HepG2 (cell line): ENCODE measurements around the gene MACROD2. TPM values are rescaled to one million over a fixed set of nuclear protein-coding genes. Genes with fewer than 3 reads are reported as not detected.

Source experiments
- ATAC-seq: fragments of 200-7000 bp; cut with Tn5 transposase; 3 replicates; pipeline ENCODE4 v1.9.1; 2020; ENCODE audit warnings: mild to moderate bottlenecking, moderate library complexity
- BruUV-seq: library from RNA; stranded (reverse); fragments of 400-500 nt; replicated peaks from 2 replicates; lab custom pipeline; 2021; lab: Mats Ljungman, UMichigan
- CTCF ChIA-PET: fragments of 300-600 bp; formaldehyde crosslinking; extraction: SDS; loops from one replicate; lab custom pipeline; 2021; ENCODE audit warnings: low total read pairs, inconsistent platforms, low intra/inter-chr PET ratio; lab: Yijun Ruan, JAX
- POLR2A ChIA-PET: fragments of 350-600 bp; sonication (Branson Sonifier 250); formaldehyde crosslinking; loops from one replicate; lab custom pipeline; 2020; ENCODE audit warnings: antibody characterized with exemption, inconsistent platforms; lab: Yijun Ruan, JAX
- DNase-seq: peaks from one replicate; pipeline ENCODE4 v3.0.0-alpha.2; 2015; ENCODE audit warnings: low spot score
- FAIRE-seq: peaks from 3 replicates; lab custom pipeline; 2011; peaks lifted over from hg19 to GRCh38; lab: Jason Lieb, UNC
- H2AFZ ChIP-seq: one replicate; pipeline ENCODE4 v1.6.1; 2011; ENCODE audit warnings: low read length, inconsistent platforms
- H3K27ac ChIP-seq: fragments of 300-600 bp; 3 replicates; pipeline ENCODE4 v1.8.0; 2011; ENCODE audit warnings: mixed run types, mild to moderate bottlenecking, mixed read lengths, low read length, inconsistent platforms; ENCODE audit not compliant: insufficient read depth; ENCODE audit errors: extremely low read length
- H3K27me3 ChIP-seq, 2 experiments: fragments of 200-600 bp in 1 of 2; 2 replicates in 1 of 2; 3 replicates in 1 of 2; pipeline versions ENCODE4 v1.6.0 to v1.8.0; 2011; ENCODE audit warnings: low read length in 2 of 2, mild to moderate bottlenecking in 2 of 2, moderate library complexity in 2 of 2, inconsistent platforms in 1 of 2; ENCODE audit not compliant: insufficient read depth in 2 of 2, control insufficient read depth in 1 of 2
- H3K36me3 ChIP-seq, 2 experiments: fragments of 200-600 bp in 1 of 2; replicated peaks in 1 of 2; 2 replicates in 1 of 2; 3 replicates in 1 of 2; pipeline versions ENCODE4 v1.5.1 to v1.8.0; 2011; ENCODE audit warnings: low read length in 2 of 2, inconsistent platforms in 1 of 2; ENCODE audit not compliant: insufficient read depth in 2 of 2, control insufficient read depth in 1 of 2
- H3K4me1 ChIP-seq: 2 replicates; pipeline ENCODE4 v1.5.1; 2012; ENCODE audit warnings: low read length, inconsistent platforms; ENCODE audit not compliant: insufficient read depth
- H3K4me2 ChIP-seq: 2 replicates; pipeline ENCODE4 v1.6.0; 2011; ENCODE audit warnings: low read depth, low read length, inconsistent platforms
- H3K4me3 ChIP-seq, 3 experiments: fragments of 200-600 bp in 1 of 3; sonication (generic), shearing (Covaris generic) in 1 of 3; replicated peaks in 1 of 3; 2 replicates each; pipeline ENCODE4 v1.5.1; 2011 to 2016; ENCODE audit warnings: low read length in 3 of 3, inconsistent platforms in 2 of 3, low read depth in 2 of 3, mild to moderate bottlenecking in 2 of 3, control low read depth in 1 of 3, mixed read lengths in 1 of 3; ENCODE audit not compliant: insufficient read depth in 1 of 3
- H3K79me2 ChIP-seq: one replicate; pipeline ENCODE4 v1.6.1; 2011; ENCODE audit warnings: low read length, inconsistent platforms; ENCODE audit not compliant: insufficient read depth
- H3K9ac ChIP-seq: 2 replicates; pipeline ENCODE4 v1.6.0; 2011; ENCODE audit warnings: mild to moderate bottlenecking, low read depth, low read length, inconsistent platforms; ENCODE audit not compliant: insufficient read depth
- H3K9me3 ChIP-seq: 2 replicates; pipeline ENCODE4 v1.5.1; 2012; ENCODE audit warnings: mild to moderate bottlenecking, low read length
- H4K20me1 ChIP-seq: 2 replicates; pipeline ENCODE4 v1.6.0; 2011; ENCODE audit warnings: inconsistent platforms, mild to moderate bottlenecking, low read length, moderate library complexity; ENCODE audit not compliant: insufficient read depth
- ELF3 ChIP-seq: IDR thresholded peaks from 2 replicates; pipeline ENCODE4 v1.6.1; 2016; ENCODE audit warnings: missing genetic modification reagents, missing compliant biosample characterization
- HNF4A ChIP-seq: sonication (generic); formaldehyde crosslinking; IDR thresholded peaks from 2 replicates; pipeline ENCODE4 v1.4.0; 2020; ENCODE audit warnings: missing genetic modification reagents
- IRF2 ChIP-seq: IDR thresholded peaks from 2 replicates; pipeline ENCODE4 v1.6.1; 2018; ENCODE audit warnings: missing genetic modification reagents, missing compliant biosample characterization
- KDM1A ChIP-seq: IDR thresholded peaks from 2 replicates; pipeline ENCODE4 v1.6.1; 2016; ENCODE audit warnings: missing compliant biosample characterization
- MAFG ChIP-seq: sonication (generic); formaldehyde crosslinking; IDR thresholded peaks from 2 replicates; pipeline ENCODE4 v1.5.1; 2020; ENCODE audit warnings: mild to moderate bottlenecking, missing genetic modification reagents
- ZFP41 ChIP-seq: sonication (generic); formaldehyde crosslinking; IDR thresholded peaks from 2 replicates; pipeline ENCODE4 v1.4.0; 2020; ENCODE audit warnings: mild to moderate bottlenecking, missing genetic modification reagents, borderline replicate concordance
- ZNF12 ChIP-seq: sonication (generic); formaldehyde crosslinking; IDR thresholded peaks from 2 replicates; pipeline ENCODE4 v1.5.0; 2020; ENCODE audit warnings: missing genetic modification reagents
- ZNF121 ChIP-seq: sonication (generic); formaldehyde crosslinking; IDR thresholded peaks from 2 replicates; pipeline ENCODE4 v1.5.0; 2020; ENCODE audit warnings: mild to moderate bottlenecking, missing genetic modification reagents
- ZNF546 ChIP-seq: sonication (generic); formaldehyde crosslinking; conservative IDR thresholded peaks from 2 replicates; pipeline ENCODE4 v1.8.1; 2023; ENCODE audit warnings: mild to moderate bottlenecking, missing genetic modification reagents
- WGBS: methylation state at CpG from one replicate; pipeline ENCODE4 v1.1.6; 2017; ENCODE audit warnings: low lambda C conversion rate; 5-methylcytosine and 5-hydroxymethylcytosine counted together
- in situ Hi-C: cut with HindIII; loops from 2 replicates; pipeline ENCODE4 v1.10.0; 2017; ENCODE audit warnings: low pct_unique_long_range_greater_than_20kb; ENCODE audit not compliant: extremely low pct_ligation_motif_present
- intact Hi-C: fragments of 100-400 bp; cut with micrococcal nuclease; formaldehyde crosslinking; loops from one replicate; pipeline ENCODE4 v1.10.0; 2022; ENCODE audit not compliant: unreplicated experiment
- polyA plus RNA-seq, 8 experiments: library from polyadenylated mRNA; depleted of rRNA in 3 of 8; stranded (reverse) in 7 of 8; unstranded in 1 of 8; fragments of >200 nt; fragmentation: Illumina TruSeq in 4 of 8; extraction: Trizol in 4 of 8; gene quantifications; 2 replicates each; pipeline versions ENCODE4 v1.2.1 to v1.2.3, GENCODE V29; 2011 to 2016; ENCODE audit warnings: low read depth in 4 of 8, missing spikeins in 1 of 8, mixed read lengths in 1 of 8; ENCODE audit not compliant: insufficient read depth in 1 of 8
- total RNA-seq, 5 experiments: library from RNA; depleted of rRNA; stranded (reverse); fragments of >200 nt; fragmentation: Illumina TruSeq; extraction: Trizol; gene quantifications; 2 replicates each; pipeline ENCODE4 v1.2.3, GENCODE V29; 2016; ENCODE audit warnings: low read depth in 1 of 5
- TF ChIP-seq, protein P1 (sequence below): sonication (generic); formaldehyde crosslinking; IDR thresholded peaks from 2 replicates; pipeline ENCODE4 v1.4.0; 2020; ENCODE audit warnings: mild to moderate bottlenecking, missing genetic modification reagents
- TF ChIP-seq, protein P2 (sequence below): IDR thresholded peaks from 2 replicates; pipeline ENCODE4 v1.6.1; 2018; ENCODE audit warnings: missing genetic modification reagents, mild to moderate bottlenecking, missing compliant biosample characterization
- TF ChIP-seq, protein P3 (sequence below): IDR thresholded peaks from 2 replicates; pipeline ENCODE4 v1.6.1; 2016; ENCODE audit warnings: missing compliant biosample characterization, missing genetic modification reagents, borderline replicate concordance
- TF ChIP-seq, protein P4 (sequence below): sonication (generic); formaldehyde crosslinking; IDR thresholded peaks from 2 replicates; pipeline ENCODE4 v1.5.0; 2020; ENCODE audit warnings: missing genetic modification reagents

Gene MACROD2
- total and polyA plus RNA-seq, 2 of the 13 experiments (the other 11 are each of a cell fraction or from before 2014, with no cell fraction given) = 0.13 to 0.51 TPM

DNA sequence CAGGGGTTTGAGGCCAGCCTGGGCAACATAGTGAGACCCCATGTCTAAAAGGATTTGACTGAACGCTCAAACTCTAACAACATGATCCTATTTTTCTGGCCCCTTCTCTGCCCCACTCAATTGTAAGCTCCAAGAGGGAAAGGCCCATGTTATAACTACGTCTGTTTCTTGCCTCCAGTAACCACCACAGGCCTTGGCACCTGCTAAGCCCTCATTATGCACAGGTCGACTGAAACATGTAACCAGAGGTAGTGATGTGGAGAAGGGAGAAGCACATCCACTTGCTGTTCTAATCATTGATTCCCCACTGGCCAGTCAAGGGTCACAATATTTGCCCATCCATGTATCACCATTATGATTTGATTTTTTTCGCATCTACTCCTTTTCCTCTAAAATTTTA, 2102.5 kb downstream of the MACROD2 start:
- no peaks in the 10 kb centered on the region for H3K27me3 ChIP-seq
- ChIA-PET POLR2A (no interaction called here), CTCF (no interaction called here)
- no peak overlapping the region for H2AFZ ChIP-seq
- H3K27ac ChIP-seq = no peak overlapping the region
- DNase-seq = no peak
- peaks cover 12% of the 10 kb centered on the region; the same call in 1 of the 2 replicates for H3K9me3 ChIP-seq
- no peaks in the 10 kb centered on the region for H4K20me1 ChIP-seq
- in situ Hi-C loops = no loop called here
- no peak overlapping the region for H3K4me2 ChIP-seq
- ATAC-seq = no peak
- no peak for FAIRE-seq
- H3K4me1 ChIP-seq = peaks cover 31% of the 10 kb centered on the region
- H3K79me2 ChIP-seq = no peaks in the 10 kb centered on the region
- BruUV-seq = no TSS peak
- TF ChIP-seq ZNF546 (CRISPR knock-in tag) (no peak), ZNF121 (CRISPR knock-in tag) (peak; percentile 46; the same call in 1 of the 2 replicates)
- no peak overlapping the region for H3K9ac ChIP-seq
- no peaks in the 10 kb centered on the region for H3K36me3 ChIP-seq
- 52% methylated on average over 4 of the region's 4 CpGs for WGBS
- H3K4me3 ChIP-seq = no peak overlapping the region
- intact Hi-C loops = loop anchor here (2.0 kb wide), 1 partner anchor 23 kb away; no protein-coding TSS in a partner anchor

DNA sequence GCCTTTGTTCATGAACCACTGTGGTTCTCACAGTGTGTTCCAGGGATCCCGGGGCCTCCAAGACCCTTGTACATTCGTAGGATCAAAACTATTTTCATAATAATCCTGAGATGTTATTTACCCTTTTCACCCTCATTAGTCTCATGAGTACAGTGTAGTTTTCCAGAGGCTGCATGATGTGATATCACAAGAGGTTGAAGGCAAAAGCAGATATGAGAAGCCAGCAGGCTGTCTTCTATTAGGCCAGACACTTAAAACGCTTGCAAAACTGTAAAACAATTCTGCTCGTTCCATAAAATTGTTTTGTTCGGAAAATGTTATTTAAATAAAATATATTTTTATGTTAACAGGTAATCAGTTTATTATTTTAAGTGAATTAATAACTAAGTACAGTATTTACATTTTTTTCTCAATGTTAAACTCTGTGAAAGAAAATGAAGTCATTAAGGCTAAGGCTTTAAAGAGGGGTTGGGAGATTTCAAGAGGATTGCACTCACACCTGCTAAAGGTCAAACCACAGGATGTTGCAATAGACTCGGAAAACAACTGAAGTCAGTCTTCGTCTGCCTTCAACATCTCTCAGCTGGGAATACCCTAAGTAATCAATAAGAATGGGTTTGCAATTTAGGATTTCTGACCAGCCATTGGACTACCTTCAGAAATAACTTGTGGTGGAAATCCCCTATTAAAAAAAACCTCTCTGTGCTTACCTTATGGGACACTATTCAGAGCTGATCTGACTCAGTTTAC, 2103.7 kb downstream of the MACROD2 start:
- POLR2A ChIA-PET = no interaction called here
- Histone ChIP-seq H3K79me2 (no peaks in the 10 kb centered on the region), H3K9ac (no peak overlapping the region), H3K4me2 (peak overlapping the region; percentile 5; the same call in 1 of the 2 replicates), H3K27me3 (no peaks in the 10 kb centered on the region), H4K20me1 (no peaks in the 10 kb centered on the region), H3K36me3 (no peaks in the 10 kb centered on the region), H3K4me1 (peaks cover 31% of the 10 kb centered on the region), H2AFZ (no peak overlapping the region), H3K9me3 (peaks cover 12% of the 10 kb centered on the region; the same call in 1 of the 2 replicates), H3K4me3 (no peak overlapping the region), H3K27ac (no peak overlapping the region)
- intact Hi-C loops (loop anchor here (2.0 kb wide), 1 partner anchor 22 kb away; no protein-coding TSS in a partner anchor), in situ Hi-C loops (no loop called here)
- BruUV-seq = no TSS peak
- CTCF ChIA-PET = no interaction called here
- WGBS = 13% methylated on average over 7 of the region's 7 CpGs
- FAIRE-seq (peak; percentile 63), ATAC-seq (peak; percentile 46; the same call in 2 of the 3 replicates), DNase-seq (peak; percentile 78)
- TF ChIP-seq KDM1A (CRISPR knock-in tag) (0 out of 2 replicates have a peak, but pooled peaks have one; percentile 65), HNF4A (CRISPR knock-in tag) (peak; percentile 68), ZNF12 (CRISPR knock-in tag) (0 out of 2 replicates have a peak, but pooled peaks have one; percentile 16), ZFP41 (CRISPR knock-in tag) (no peak), ELF3 (CRISPR knock-in tag) (peak; percentile 52; the same call in 1 of the 2 replicates), IRF2 (CRISPR knock-in tag) (0 out of 2 replicates have a peak, but pooled peaks have one; percentile 54), MAFG (CRISPR knock-in tag) (no peak)
- TF ChIP-seq, protein P1, sequence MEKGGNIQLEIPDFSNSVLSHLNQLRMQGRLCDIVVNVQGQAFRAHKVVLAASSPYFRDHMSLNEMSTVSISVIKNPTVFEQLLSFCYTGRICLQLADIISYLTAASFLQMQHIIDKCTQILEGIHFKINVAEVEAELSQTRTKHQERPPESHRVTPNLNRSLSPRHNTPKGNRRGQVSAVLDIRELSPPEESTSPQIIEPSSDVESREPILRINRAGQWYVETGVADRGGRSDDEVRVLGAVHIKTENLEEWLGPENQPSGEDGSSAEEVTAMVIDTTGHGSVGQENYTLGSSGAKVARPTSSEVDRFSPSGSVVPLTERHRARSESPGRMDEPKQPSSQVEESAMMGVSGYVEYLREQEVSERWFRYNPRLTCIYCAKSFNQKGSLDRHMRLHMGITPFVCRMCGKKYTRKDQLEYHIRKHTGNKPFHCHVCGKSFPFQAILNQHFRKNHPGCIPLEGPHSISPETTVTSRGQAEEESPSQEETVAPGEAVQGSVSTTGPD (CRISPR knock-in tag) = no peak
- TF ChIP-seq, protein P2, sequence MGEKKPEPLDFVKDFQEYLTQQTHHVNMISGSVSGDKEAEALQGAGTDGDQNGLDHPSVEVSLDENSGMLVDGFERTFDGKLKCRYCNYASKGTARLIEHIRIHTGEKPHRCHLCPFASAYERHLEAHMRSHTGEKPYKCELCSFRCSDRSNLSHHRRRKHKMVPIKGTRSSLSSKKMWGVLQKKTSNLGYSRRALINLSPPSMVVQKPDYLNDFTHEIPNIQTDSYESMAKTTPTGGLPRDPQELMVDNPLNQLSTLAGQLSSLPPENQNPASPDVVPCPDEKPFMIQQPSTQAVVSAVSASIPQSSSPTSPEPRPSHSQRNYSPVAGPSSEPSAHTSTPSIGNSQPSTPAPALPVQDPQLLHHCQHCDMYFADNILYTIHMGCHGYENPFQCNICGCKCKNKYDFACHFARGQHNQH = 0 out of 2 replicates have a peak, but pooled peaks have one; percentile 29
- TF ChIP-seq, protein P3, sequence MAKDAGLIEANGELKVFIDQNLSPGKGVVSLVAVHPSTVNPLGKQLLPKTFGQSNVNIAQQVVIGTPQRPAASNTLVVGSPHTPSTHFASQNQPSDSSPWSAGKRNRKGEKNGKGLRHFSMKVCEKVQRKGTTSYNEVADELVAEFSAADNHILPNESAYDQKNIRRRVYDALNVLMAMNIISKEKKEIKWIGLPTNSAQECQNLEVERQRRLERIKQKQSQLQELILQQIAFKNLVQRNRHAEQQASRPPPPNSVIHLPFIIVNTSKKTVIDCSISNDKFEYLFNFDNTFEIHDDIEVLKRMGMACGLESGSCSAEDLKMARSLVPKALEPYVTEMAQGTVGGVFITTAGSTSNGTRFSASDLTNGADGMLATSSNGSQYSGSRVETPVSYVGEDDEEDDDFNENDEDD (CRISPR knock-in tag) = no peak
- TF ChIP-seq, protein P4, sequence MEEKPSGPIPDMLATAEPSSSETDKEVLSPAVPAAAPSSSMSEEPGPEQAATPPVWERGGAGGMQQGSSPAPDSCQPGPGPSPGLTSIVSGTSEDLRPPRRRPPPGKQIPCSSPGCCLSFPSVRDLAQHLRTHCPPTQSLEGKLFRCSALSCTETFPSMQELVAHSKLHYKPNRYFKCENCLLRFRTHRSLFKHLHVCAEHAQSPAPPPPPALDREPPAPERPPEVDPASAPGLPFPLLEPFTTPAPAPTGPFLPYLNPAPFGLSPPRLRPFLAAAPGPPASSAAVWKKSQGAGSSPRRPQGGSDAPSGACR (CRISPR knock-in tag) = no peak
